GM21723 (cell line): ENCODE results near the gene PDS5A.
A peak's percentile ranks its signal among the peaks of the same experiment; 100 is the strongest.
"Not testable (repeated sequence)": the region's sequence is repeated elsewhere in the genome, so short reads cannot be mapped to it uniquely, and the experiment has no call there.

Experiments used
- ATAC-seq: cut with Tn5 transposase; IDR thresholded peaks from one replicate; pipeline ENCODE4 v1.9.1; 2021; ENCODE audit warnings: mild to moderate bottlenecking, moderate library complexity; ENCODE audit not compliant: unreplicated experiment

The PDS5A gene, protein sequence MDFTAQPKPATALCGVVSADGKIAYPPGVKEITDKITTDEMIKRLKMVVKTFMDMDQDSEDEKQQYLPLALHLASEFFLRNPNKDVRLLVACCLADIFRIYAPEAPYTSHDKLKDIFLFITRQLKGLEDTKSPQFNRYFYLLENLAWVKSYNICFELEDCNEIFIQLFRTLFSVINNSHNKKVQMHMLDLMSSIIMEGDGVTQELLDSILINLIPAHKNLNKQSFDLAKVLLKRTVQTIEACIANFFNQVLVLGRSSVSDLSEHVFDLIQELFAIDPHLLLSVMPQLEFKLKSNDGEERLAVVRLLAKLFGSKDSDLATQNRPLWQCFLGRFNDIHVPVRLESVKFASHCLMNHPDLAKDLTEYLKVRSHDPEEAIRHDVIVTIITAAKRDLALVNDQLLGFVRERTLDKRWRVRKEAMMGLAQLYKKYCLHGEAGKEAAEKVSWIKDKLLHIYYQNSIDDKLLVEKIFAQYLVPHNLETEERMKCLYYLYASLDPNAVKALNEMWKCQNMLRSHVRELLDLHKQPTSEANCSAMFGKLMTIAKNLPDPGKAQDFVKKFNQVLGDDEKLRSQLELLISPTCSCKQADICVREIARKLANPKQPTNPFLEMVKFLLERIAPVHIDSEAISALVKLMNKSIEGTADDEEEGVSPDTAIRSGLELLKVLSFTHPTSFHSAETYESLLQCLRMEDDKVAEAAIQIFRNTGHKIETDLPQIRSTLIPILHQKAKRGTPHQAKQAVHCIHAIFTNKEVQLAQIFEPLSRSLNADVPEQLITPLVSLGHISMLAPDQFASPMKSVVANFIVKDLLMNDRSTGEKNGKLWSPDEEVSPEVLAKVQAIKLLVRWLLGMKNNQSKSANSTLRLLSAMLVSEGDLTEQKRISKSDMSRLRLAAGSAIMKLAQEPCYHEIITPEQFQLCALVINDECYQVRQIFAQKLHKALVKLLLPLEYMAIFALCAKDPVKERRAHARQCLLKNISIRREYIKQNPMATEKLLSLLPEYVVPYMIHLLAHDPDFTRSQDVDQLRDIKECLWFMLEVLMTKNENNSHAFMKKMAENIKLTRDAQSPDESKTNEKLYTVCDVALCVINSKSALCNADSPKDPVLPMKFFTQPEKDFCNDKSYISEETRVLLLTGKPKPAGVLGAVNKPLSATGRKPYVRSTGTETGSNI (N-terminal part only)

DNA sequence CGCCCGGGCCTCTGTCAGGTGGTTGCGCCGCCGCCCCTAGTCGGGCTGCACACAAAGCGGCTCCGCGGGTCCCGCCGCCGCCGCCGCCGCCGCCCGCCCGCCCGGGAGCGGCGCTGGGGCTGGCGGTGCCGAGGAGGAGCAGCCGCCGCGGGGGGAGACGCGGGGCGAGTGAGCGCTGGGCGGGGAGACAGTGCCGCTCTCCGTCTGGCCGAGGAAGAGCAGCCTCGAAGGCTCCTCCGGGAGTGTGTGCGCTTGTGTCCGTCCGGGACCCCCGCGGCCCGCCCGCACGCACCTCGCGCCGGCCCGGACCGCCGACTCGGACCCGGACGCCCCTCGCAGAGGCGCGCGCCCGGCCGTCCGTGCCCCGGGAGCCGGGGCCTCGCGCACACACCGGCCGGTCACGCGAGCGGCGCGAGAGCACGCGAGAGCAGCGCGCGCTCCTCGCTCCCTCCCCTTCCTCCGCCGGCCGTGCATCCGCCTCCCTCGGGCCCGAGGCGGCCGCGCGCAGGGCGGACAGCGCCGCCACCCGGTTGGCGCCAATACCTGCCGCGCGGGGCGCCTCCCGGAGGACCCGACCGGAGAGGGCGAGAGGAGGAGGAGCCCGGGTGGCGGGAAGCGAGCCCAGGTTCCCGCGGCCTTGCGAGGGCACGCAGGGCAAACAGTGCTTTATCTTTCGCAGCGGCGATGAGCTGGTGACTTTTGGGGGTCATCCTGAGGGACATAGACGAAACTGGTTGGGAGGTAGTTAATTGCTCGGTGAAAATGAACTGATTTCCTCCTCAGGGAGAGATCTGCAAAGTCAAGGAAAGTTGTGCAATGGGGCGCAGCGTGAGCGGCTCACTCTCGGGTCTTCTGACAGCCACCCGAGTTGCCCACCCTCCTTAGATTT, at the start of gene PDS5A:
Gene PDS5A (minus strand): TSS at position 423 of the 889 bp plus-strand sequence. CDS start 1,334 bp downstream, outside the sequence.
- ATAC-seq, result peak; percentile 78

DNA sequence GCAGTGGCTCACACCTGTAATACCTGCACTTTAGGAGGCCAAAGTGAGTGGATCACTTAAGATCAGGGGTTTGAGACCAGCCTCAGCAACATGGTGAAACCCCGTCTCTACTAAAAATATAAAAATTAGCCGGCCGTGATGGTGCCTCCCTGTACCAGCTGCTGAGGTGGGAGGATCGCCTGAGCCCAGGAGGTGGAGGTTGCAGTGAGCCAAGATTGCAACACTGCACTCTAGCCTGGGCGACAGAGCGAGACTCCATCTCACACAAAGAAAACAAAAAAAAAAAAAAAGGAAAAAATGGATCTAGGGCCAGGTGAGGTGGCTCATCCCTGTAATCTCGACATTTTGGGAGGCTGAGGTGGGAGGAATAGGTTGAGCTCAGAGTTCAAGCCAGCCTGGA, 46.3 kb upstream of the PDS5A start:
- ATAC-seq, result not testable (repeated sequence)

DNA sequence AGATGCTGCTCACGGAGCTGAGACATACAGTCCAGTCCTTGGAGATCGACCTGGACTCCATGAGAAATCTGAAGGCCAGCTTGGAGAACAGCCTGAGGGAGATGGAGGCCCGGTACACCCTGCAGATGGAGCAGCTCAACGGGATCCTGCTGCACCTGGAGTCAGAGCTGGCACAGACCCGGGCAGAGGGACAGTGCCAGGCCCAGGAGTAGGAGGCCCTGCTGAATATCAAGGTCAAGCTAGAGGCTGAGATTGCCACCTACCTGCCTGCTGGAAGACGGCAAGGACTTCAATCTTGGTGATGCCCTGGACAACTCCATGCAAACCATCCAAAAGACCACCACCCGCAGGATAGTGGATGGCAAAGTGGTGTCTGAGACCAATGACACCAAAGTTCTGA, 43.4 kb upstream of the PDS5A start:
- ATAC-seq, result not testable (repeated sequence)

DNA sequence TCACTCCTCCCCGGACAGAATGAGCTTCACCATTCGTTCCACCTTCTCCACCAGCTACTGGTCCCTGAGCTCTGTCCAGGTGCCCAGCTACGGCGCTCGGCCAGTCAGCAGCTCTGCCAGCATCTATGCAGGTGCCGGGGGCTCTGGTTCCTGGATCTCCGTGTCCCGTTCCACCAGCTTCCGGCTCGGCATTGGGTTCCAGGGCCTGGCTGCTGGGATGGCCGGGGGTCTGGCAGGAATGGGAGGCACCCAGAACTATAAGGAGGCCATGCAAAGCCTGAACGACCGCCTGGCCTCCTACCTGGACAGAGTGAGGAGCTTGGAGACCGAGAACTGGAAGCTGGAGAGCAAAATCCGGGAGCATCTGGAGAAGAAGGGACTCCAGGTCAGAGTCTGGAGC, 42.5 kb upstream of the PDS5A start:
- no peak for ATAC-seq

DNA sequence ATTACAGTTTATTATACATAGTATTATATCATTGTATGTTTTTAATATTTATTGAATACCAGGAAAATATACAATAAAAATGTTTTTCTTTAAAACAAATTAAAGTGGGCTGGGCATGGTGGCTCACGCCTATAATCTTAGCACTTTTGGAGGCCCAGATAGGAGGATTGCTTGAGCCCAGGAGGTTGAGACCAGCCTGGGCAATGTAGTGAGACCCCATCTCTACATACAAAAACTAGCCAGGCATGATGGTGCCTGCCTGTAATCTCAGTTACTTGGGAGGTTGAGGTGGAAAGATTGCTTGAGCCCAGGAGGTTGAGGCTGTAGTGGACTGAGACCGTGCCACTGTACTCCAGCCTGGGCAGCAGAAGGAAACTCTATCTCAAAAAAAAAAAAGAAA, 38.3 kb upstream of the PDS5A start:
- no peak for ATAC-seq

DNA sequence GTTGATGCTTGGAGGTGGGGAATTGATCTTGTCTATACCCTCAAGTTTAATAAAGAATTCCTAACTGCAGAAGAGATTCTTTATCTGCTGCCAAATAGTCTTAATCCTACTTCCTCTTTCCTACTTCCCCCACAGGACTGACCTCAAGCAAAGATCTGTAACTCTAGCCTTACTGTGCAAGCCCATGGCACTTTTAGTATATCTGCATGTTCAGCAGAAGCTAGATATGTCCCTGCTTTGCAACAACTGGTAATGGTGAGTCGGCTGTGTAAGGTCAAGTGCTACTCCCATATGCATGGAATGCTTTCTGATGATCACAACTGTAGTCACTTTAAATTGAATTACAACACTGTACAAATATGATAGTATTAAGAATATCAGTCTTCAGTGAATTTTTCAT, 26.3 kb upstream of the PDS5A start:
- ATAC-seq, result no peak

DNA sequence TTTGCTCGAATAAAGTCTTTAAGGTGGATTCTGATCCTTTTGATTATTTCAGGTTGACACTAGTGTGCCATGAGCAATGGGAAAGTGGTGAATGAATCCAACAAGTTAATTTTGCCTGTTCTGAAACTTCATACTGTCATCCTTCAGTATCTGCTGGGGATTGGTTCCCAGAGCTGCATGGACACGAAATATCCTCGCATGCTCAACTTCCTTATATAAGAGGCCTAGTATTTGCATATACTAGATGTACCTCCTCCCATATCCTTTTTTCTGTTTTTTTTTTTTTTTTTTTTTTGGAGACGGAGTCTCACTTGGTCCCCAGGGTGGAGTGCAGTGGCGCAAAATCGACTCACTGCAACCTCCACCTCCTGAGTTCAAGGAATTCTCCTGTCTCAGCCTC, 23.0 kb upstream of the PDS5A start:
- no peak for ATAC-seq

DNA sequence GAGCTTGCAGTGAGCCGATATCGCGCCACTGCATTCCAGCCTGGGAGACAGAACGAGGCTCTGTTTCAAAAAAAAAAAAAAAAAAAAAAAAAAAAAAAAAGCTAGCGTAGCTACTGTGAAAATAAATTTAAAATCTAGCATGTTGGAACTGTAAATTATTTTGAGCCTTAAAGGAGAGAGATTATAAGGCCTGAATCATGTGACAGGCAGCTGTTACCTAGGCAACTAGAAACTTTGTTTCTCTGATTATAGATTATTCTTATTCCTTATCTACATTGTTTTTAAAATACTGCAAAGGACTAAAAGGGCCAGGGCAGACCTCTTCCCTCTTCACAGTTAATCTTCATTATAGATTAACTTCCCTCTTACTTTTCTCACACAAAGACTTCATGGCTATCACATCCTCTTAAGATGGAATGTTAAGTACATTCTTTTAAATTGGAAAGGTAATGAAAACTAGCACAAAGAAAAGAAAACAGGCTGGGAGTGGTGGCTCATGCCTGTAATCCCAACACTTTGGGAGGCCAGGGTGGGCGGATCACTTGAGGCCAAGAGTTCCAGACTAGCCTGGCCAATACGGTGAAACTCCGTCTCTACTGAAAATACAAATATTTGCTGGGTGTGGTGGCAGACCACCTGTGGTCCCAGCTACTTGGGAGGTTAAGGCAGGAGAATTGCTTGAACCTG, 21.1 kb upstream of the PDS5A start:
- ATAC-seq, result no peak

DNA sequence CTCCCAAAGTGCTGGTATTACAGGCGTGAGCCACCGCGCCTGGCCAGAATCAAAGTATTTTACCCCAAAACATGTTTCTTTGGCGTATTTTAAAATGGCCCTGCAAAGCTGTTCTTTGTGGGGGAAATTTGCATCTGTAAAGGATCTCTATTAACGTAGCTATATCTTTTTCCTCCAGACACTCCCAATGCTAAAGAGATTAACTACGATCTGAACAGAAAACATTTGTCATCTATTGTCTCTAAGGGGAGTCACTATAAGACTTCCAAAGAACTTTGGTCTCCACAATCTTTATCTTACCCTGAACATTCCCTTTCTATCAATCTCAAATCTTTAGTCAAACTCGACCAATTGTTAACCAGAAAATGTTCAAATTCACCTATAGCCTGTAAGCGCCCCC, 19.1 kb upstream of the PDS5A start:
- no peak for ATAC-seq

DNA sequence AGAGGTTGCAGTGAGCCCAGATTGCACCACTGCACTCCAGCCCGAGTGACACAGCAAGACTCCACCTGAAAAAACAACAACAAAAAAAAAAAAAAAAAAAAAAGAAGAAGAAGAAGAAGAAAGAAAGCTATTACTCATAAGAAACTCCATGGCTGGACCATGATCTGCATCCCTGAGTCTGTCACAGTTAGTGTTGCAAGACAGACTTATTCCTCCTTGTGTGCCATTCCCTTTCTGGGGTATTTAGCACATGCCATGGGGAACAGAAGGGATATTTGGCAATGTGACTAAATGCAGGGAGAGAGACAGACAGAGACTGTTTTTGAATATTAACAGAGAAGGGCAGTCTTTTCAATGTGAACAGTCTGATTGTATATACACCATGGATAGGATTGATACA, 16.7 kb upstream of the PDS5A start:
- no peak for ATAC-seq

DNA sequence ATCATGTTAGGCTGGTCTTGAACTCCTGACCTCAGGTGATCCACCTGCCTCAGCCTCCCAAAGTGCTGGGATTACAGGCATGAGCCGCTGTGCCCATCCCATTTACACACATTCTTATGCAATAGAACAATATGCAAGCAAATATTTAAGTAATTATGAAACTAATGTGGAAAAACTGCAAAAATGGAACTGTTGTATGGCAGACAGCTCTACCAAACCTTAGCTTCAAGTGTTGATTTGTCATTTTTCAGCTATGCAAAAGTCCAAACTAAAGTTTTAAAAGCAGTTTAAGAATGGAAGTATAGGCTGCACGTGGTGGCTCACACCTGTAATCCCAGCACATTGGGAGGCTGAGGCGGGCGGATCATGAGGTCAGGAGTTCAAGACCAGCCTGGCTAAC, 11.7 kb upstream of the PDS5A start:
- not testable (repeated sequence) for ATAC-seq

DNA sequence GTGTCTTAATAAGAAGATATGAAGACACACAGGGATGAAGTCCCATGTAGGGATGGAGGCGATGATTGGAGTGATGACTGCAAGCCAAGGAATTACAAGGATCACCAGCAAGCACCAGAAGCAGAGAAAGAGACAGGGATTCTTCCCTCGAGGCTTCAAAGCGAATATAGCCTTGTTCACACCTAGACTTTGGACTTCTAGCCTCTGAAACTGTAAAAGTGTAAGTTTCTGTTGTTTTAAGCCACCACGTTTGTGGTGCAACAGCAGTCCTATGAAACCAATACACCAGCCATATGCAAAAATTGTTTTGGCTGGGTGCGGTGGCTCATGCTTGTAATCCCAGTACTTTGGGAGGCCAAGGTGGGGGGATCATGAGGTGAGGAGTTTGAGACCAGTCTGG, 9.8 kb upstream of the PDS5A start:
- no peak for ATAC-seq

DNA sequence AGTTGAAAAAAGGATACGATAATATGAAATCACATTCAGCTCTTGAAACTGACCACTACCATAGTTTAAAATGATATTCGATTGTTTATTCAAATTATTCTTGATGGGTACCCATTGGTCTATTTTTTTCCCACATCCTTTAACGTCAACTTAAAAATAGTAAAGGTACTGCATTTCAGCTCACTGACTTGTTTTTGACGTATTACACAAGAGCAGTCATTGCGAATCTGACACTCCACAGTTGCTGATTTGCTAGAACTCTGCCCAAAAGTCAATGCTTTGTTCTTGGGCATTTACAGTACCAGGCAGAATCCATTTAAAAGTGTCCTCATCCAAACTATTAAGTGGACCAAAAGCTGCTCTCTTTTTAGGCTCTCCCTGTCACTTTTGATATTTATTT, 1.2 kb upstream of the PDS5A start:
- ATAC-seq, result no peak

DNA sequence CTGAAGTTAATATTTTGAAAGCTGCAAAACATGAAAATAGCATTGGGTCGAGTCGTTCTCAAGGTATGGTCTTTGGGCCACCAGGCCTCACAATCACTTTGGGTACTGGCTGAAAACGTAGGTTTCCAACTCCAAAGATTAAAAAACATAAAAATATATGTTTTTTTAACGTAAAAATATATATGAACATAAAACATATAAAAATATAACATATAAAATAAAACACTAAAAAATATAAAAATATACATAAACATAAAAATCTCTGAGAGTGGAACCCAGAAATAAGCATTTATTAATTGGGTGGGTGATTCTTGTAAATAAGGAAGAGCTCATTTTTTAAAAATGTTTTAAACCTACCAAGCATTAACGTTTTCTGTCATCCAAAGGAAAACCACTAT, 666 bp upstream of the PDS5A start:
- ATAC-seq, result no peak

DNA sequence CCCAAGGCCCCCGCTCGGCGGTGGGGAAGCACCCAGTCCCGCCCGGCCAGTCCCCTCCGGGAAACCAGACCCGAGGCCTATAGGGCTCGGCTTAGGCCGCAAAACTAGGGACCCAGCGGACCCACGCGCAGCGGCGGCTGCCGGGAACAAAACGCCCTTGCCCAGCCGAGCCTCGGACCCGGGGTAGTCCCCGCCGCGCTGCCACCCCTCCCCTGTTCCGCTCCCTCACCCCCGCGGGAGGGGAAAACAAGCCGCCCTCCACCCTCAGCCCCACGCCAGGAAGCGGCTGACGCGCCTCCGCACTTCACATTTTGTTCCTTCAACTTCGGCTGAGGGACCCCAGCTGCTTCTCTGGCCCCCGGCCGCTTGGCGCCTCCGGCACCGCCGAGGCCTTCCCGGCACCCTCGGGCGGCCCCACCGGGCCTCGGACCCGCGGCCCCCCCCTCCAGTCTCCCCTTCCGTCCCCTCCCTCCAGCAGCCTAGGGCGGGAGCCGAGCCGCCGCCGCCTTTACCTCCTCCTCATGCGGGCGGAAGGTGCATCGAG, 694 bp downstream of the PDS5A start:
- peak; percentile 25 for ATAC-seq

DNA sequence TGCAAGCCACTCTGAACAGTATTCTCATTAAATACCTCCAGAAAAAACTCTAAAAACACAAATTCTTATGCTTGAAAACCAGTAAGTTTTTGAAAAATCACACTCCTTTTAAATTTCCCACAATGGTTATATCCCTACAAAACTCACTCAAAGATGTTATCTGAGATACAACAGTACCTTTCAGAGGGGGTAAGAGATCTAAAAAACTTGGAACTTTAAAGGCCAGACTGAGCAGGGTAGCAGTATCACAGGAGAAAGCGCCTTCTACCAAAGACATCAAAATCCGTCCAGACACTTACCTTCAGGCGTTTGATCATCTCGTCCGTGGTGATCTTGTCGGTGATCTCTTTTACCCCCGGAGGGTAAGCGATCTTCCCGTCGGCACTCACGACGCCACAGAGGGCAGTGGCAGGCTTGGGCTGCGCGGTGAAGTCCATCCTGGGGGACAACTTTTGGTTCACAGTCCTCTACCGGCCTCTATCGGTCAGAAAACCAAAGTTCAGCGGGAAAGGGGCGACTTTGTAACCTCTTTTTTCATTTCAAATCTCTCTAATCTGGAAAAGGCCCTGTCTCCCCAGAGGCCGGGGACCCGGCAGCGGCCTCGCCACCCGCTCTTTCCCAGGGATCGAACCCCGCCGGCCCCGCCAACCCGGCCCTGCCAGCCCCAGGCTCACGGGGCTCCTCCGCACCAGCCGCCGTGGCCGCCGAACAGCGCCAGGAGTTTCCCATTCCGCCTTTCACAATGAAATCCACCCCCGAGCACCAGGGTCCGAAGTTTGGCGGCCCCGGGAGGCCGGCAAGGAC, 1.4 kb downstream of the PDS5A start:
- ATAC-seq, result peak; percentile 50

DNA sequence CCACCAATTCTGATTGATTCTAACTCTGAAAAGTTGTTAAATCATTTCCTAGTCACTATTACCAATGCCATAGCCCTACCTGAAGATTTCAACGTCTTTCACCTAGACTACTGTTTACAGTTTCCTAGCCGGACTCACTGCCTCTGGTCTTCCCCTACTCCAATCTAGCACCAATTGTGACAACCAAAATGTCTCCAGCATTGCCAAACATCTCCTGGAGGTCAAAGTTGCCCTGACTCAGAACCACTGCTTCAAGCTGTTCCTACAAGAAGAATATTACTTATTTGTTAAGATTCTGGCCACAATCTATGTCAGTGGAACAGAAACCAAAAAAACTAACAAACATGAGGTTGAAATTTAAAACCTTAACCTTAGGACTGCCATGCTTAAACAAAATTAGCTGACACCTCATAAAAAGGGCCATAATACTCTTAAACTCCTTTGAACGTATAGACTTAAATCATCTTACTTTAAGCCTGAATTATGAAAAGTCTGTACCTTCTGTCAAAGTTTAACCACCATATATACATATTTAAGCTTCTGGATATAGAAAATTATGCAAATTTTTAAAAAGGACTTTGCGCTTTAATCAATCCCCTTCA, 2.1 kb downstream of the PDS5A start:
- ATAC-seq, result no peak

DNA sequence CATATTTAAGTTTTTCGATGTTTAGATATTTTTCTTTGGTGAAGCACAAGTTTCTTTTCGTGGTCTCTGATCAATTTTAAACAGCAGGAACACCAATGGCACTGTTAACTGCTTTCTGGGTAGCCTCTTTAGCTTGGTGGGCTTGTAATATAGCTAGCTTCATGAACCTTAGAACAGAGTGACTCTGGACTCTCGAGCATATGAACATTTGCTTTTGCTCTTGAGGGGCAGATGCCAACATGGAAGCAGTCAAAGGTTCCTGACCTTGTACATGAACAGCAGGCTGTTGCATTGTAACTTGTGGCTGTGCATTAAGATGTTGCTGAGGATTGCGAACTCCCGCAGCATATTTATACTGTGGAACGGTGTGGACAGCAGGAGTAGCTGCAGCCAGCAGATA, 4.7 kb downstream of the PDS5A start:
- not testable (repeated sequence) for ATAC-seq
